HuH-7.5 (cell line): Measurements from ENCODE around the gene AGAP9.
"Not testable (repeated sequence)": the region's sequence is repeated elsewhere in the genome, so short reads cannot be mapped to it uniquely, and the experiment has no call there.

Experiments used
- DNase-seq: peaks from one replicate; pipeline ENCODE4 v3.0.0; 2011; ENCODE audit warnings: low spot score

Gene AGAP9

GRCh38 chr10:47523475-47523874, at the start of gene AGAP9:
Gene AGAP9, minus strand, starts transcription at chr10:47523638. Its CDS starts 112 bp downstream, at chr10:47523526.
- DNase-seq, result not testable (repeated sequence)

DNA sequence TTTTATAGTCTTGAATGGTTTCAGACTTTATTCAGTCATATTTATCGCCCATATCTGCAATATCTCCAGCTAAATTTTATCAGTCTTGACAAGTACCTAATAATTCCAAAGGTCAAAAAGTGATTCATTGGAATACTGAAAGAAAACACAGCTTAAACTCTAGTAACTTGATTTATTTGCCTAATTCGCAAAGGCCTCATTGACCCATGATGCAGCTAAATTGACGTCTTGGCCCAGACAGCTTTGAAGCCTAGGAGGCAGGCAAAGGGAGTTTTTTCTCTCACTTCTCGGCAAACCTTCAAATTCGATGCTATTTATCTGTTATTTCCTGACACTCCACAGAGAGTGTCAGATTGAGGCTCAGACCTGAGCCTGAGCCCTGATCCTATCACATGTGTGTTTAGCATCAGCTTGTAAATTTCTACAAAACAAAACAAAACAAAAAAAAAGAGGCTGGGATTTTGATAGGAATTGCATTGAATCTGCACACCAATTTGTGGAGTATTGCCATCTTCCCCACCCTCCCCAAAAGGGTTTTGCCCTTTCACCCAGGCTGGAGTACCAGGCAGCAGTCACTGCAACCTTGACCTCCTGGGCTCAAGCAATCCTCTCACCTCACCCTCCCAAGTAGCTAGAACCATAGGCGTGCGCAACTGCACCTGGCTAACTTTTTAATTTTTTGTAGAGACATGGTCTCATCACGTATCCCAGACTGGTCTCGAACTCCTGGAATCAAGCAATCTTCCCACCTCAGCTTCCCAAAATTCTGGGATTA, 47.9 kb upstream of the AGAP9 start:
- not testable (repeated sequence) for DNase-seq

GRCh38 chr10:47566757-47567156, 43.3 kb upstream of the AGAP9 start:
- not testable (repeated sequence) for DNase-seq

DNA sequence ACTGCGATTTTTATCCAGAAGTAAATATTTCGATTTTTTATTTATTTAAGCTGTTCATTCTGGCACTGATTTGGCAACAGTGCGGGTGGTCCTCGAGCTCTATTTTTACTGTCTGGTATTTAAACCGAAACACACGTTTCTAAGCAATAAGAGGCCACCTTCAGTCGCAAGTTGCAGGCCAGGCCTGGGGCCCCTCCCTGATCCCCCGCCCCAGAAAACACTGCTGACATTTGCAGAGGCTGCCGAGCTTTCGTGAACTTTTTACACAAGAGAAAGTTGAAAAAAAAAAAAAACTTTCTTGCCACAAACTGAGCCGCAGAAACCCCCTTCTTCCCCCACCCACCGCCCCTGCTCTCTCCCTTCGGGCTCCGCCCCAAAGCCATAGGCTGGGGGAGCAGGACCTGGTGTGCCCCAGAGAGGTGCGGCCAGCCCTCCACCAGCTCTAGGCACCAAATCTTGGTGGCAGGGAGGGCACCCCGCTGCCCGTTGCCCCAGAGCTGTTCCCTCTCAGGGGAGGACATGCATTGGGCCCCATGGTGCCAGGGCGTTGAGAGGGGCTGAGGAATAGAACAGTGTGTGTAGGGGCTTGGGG, 42.8 kb upstream of the AGAP9 start:
- not testable (repeated sequence) for DNase-seq

DNA sequence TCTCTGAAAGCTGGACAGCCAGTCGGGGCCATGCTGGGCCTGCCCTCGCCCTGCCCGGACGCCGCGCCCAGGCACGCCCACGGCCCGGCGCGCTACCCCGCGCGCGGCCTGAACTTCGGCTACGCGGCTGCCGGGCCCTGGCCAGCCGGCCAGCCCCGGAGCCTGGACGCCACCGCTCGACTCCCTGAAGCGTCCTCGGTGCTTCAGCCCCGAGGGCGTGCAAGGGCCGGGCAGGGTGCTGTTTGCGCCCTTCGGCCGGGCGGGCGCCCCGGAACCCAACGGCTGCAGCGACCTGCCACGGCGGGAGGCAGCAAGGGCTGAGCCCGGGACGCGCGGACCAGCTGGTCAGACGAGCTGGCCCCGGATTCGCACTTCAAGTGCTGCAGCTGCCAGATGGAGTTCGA, 42.1 kb upstream of the AGAP9 start:
- not testable (repeated sequence) for DNase-seq

DNA sequence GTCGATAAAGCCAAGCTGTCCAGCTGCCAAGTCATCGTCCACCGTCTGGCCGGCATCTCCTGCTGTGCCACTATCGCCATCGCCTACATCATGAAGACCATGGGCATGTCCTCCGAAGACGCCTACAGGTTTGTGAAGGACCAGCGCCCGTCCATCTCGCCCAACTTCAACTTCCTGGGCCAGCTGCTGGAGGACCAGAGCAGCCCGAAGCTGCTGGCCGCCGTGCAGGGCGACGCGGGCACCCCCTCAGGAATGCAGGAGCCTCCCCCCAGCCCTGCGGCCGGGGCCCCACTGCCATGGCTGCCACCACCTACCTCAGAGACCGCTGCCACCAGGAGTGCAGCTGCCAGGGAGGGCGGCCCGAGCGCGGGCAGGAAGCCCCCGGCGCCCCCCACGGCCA, 41.5 kb upstream of the AGAP9 start:
- DNase-seq, result not testable (repeated sequence)

DNA sequence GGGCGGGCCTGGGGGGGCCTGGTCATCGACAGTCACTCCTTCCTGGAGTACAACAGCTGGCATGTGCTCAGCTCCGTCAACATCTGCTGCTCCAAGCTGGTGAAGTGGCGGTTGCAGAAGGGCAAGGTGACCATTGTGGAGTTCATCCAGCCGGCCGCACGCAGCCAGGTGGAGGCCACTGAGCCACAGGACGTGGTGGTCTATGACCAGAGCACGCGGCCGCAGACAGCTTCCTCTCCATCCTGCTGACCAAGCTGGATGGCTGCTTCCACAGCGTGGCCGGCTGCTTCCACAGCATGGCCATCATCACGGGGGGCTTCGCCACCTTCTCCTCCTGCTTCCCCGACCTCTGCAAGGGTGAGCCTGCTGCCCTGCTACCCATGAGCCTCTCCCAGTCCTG, 40.9 kb upstream of the AGAP9 start:
- not testable (repeated sequence) for DNase-seq

DNA sequence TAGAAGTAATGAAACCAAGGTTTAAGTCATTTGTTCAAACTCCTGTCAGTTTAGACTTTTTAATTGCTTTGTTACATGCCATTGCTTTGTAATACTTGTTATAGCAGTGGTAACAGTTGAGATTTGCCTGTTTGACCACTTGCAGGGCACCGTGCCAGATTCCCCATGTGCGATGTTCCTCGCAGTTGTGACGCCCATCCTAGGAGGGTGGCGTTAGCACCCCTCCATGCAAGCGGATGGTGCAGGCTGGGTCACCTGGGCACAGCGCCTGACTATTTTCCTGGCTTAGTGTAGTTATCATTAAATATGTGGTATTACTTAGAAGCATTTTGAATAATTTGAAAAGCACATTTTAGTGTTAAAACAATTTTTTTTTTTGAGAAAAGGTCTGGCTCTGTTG, 37.0 kb upstream of the AGAP9 start:
- not testable (repeated sequence) for DNase-seq

DNA sequence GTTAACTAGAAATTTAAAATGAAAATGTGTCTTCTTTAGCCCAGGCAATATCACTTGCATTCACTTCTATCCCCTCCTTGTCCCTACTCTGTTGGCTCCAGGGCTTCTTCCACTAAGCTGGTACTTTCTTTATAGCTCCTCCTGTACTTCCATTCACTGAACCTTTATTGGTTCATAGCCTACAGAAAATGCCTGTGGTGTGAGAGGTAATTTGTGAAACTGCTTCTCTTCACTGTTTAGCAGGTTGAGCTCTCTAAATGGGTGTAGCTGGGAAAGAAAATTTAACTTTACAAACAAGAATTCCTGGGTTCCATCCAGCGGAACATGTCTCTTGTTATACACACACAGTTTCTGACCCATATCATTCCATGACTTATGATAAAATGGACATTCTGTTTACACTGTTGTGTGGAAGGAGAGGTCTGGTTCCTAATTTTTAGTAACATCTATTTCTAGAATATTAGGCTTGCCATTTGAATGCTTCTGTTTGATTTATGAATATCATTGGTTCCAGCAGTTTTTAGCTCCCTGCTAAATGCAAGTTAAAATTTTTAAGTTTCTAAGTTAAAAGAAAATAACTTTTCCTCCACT, 36.4 kb upstream of the AGAP9 start:
- not testable (repeated sequence) for DNase-seq

GRCh38 chr10:47558109-47558508, 34.7 kb upstream of the AGAP9 start:
- peak; percentile 0 for DNase-seq

GRCh38 chr10:47557616-47558015, 34.2 kb upstream of the AGAP9 start:
- not testable (repeated sequence) for DNase-seq

- not testable (repeated sequence) for DNase-seq
These were observed 31.9 kb upstream of the AGAP9 start for GRCh38 chr10:47555334-47555733.

DNA sequence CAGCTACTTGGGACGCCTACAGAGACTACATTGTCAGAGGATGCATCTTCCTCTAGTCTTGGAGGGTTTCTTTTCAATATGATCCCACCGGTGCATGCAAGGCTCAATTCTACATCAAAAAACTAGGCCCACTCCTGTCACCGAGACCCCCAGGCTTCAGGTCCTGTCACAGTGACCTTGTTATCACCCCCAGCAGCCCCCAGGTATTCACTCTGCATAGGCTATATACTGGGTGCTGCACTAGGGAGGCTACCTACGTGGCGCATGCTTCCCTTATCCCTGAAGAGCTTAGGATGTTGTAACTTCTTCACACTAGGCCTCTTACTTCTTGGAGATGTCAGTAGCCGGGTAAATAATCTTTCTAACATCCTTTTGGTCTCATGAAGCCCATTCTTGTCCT, 31.1 kb upstream of the AGAP9 start:
- not testable (repeated sequence) for DNase-seq

- DNase-seq, result not testable (repeated sequence)
These were observed 30.4 kb upstream of the AGAP9 start for GRCh38 chr10:47553860-47554247.

DNA sequence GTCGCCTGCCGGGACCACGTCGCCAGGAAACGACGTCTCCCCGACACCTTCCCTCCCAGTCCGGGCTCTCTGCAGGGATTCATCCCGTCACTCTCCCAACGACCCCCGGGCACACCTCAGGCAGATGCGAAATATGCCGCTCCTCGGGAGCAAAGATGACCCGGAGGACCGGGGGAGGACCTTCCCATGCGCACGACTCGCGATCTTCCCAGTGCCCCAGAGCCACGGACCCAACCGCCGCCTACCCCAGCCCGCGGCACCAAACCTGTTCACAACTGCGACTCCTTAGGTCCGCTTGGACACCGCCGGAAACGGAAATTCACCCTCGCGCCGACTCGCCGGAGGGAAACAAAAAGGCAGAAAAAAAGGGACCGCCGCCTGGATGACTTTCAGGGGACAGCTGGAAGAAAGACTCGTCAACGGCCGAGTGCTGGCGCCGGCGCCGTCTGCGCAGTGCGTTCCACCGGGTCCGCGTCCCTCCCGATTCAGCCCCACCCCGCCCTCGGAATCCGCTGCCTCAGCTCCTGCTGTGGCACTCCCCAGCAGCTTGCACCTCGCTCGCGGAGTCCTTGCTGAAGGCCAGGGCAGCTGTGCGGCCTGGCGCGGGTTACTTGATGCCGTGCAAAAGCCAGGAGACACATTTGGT, 29.9 kb upstream of the AGAP9 start:
- DNase-seq, result peak; percentile 11

GRCh38 chr10:47552719-47553118, 29.3 kb upstream of the AGAP9 start:
- not testable (repeated sequence) for DNase-seq

GRCh38 chr10:47547286-47547685, 23.8 kb upstream of the AGAP9 start:
- not testable (repeated sequence) for DNase-seq

GRCh38 chr10:47536430-47536829, 13.0 kb upstream of the AGAP9 start:
- not testable (repeated sequence) for DNase-seq

DNA sequence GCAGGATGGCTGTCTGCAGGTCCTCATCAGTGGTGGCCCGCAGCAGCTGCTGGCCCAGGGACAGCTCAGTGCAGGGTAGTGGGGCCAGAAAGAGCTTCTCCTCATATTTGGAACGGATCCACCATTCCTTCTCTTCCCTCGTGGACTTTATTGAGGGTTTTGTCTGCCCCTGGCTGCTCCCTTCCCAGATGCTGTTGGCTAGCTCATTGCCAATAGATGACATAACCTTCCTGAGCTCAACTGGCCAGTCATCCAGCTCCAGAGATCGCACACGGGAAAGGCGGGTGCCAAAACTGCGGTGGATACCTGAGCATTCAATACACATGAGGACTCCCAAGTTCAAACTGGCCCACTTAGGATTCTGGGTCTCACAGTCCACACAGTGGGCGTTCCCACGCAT, 21.1 kb downstream of the AGAP9 start:
- DNase-seq, result not testable (repeated sequence)

DNA sequence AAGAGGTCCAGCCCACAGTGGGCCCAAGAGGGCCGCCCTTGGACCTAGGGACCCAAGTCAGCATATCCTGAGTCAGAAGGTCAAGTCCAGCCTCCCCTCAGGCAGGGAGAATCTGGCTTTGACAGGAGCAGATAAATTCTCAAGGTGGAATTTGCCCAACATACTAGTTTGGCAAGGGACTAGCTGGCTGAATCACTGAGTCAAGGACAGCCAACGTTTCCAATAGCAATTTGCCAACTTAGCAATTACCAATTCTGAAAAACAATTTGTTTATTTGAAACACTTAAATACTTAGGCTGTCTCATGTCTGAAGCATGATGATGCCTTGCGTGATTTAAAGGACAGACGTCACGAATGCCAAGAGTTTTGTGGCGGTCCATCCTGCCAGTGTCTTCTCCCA, 29.2 kb downstream of the AGAP9 start:
- DNase-seq, result not testable (repeated sequence)

DNA sequence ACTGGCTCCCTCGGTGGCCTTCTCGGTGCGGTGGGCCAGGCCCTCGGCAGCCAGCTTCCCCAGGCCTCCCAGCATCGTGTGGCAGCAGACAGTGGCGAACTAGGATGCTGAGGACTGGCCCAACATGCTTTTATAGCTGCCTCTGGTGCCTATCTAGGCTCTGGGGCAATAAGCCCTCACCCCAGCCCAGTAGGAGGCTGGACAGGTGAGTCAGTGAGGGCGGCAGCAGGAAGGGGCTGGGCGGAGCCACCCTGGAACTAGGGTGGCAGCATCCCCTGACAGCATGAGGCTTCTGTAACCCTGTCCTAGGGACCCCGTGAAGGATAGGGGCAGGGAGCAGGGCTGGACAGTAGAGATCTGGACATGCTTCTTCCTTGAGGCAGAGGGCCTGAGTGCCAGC, 31.8 kb downstream of the AGAP9 start, which contains the start of gene FAM25G:
FAM25G (minus strand) TSS at position 101 of the 400 bp plus-strand sequence; CDS start at position 75, 26 bp downstream.
- not testable (repeated sequence) for DNase-seq

- DNase-seq, result not testable (repeated sequence)
These were observed 33.8 kb downstream of the AGAP9 start for GRCh38 chr10:47489630-47490029.
